Pancreas (tissue), 10 donors: Measurements from ENCODE around the gene SPACA4. TPM values are rescaled to one million over a fixed set of nuclear protein-coding genes. Genes with fewer than 3 reads are reported as not detected.
A peak's percentile ranks its signal among the peaks of the same experiment; 100 is the strongest.
"Not testable (repeated sequence)": the region's sequence is repeated elsewhere in the genome, so short reads cannot be mapped to it uniquely, and the experiment has no call there.

Source experiments
- ATAC-seq, 4 donors: fragments of 200-7000 bp; cut with Tn5 transposase; one replicate each; pipeline versions ENCODE4 v1.8.0 to v1.9.1; 2020; ENCODE audit warnings: mild to moderate bottlenecking in 4 of 4, moderate library complexity in 4 of 4
- DNase-seq, 6 donors: peaks; one replicate each; pipeline ENCODE4 v3.0.0-alpha.2; 2020
- FAIRE-seq: peaks from 2 replicates; lab custom pipeline; 2012; peaks lifted over from hg19 to GRCh38; lab: Jason Lieb, UNC
- H3K27ac ChIP-seq, 4 donors: fragments of 200-600 bp; sonication (generic); 1 replicate in 3 of 4; 2 replicates in 1 of 4; pipeline versions ENCODE4 v1.5.0 to v1.8.0; 2020
- H3K27me3 ChIP-seq, 4 donors: fragments of 200-600 bp; one replicate each; pipeline ENCODE4 v1.8.0; 2021
- H3K36me3 ChIP-seq, 3 donors: fragments of 200-600 bp; sonication (generic) in 1 of 3; one replicate each; pipeline versions ENCODE4 v1.5.0 to v1.8.0; 2020 to 2021
- H3K4me1 ChIP-seq, 3 donors: fragments of 200-600 bp; one replicate each; pipeline ENCODE4 v1.8.0; 2021
- H3K4me3 ChIP-seq, 4 donors: fragments of 200-600 bp; sonication (generic) in 2 of 4; one replicate each; pipeline versions ENCODE4 v1.5.0 to v1.8.0; 2020 to 2021
- H3K9me3 ChIP-seq, 4 donors: fragments of 200-600 bp; one replicate each; pipeline ENCODE4 v1.8.0; 2021
- CTCF ChIP-seq, 4 donors: fragments of 200-600 bp; sonication (generic) in 3 of 4; IDR thresholded peaks; one replicate each; pipeline versions ENCODE4 v1.5.0 to v1.8.0; 2021; ENCODE audit warnings: antibody characterized with exemption in 4 of 4
- WGBS, 2 donors: extraction: QIAGEN DNeasy Blood & Tissue Kit; methylation state at CpG; one replicate each; pipeline ENCODE4 v1.1.7; 2013; 5-methylcytosine and 5-hydroxymethylcytosine counted together
- intact Hi-C, 3 donors: fragments of 100-400 bp; cut with DNase I; formaldehyde crosslinking; loops; one replicate each; pipeline versions ENCODE4 v1.11.1 to v1.14.2; 2022
- polyA plus RNA-seq, 2 donors: library from polyadenylated mRNA; stranded (reverse); fragments of 200-250 nt; gene quantifications; one replicate each; pipeline ENCODE4 v1.2.3, GENCODE V29; 2013
- total RNA-seq, 6 donors: library from RNA; stranded (reverse); fragmentation: NEBNext Ultra II Directional in 4 of 6; extraction: Animal tissue kit (Norgen Biotek cat#: 25700) in 4 of 6; gene quantifications; one replicate each; pipeline versions ENCODE4 v1.2.1 to v1.2.4, GENCODE V29; 2021 to 2023
- donor health status: healthy with polysubstance abuse.
- donor health status: DM: no; HTN: no; CAD: no; lungs with moderate emphysema.
- donor health status: DM: no; HTN: no; CAD: no.
- donor health status: control.
- donor health status: control.
- donor health status: Bipolar disorder and iron deficiency.
- donor health status: DM: yes; HTN: yes; CAD: no.
- donor health status: DM: no; HTN: no; CAD: no.
- donor health status: DM: no; HTN: no; CAD: no.
- donor health status: DM: yes; HTN: yes; CAD: no.

Gene SPACA4
- total and polyA plus RNA-seq, 8 donors, result 0.12 TPM; not detected in 7

GRCh38 chr19:48629599-48630295 is 23.2 kb downstream of the SPACA4 start:
- no peak for FAIRE-seq

GRCh38 chr19:48630296-48631063 is 23.9 kb downstream of the SPACA4 start:
- Histone ChIP-seq H3K27me3 (no peaks in the 10 kb centered on the region), H3K27ac (no peak overlapping the region), H3K4me3 (no peak overlapping the region), H3K36me3 (peaks cover 0 to 11% (median 0%) of the 10 kb centered on the region in 3 donors), H3K4me1 (peaks cover 13 to 19% (median 19%) of the 10 kb centered on the region in 3 donors), H3K9me3 (no peaks in the 10 kb centered on the region)
- intact Hi-C loops, result no loop called here
- FAIRE-seq (no peak), DNase-seq (peak in 3 of 6 donors; percentile 59 to 76 (median 66)), ATAC-seq (no peak)
- no peak for TF ChIP-seq CTCF (IDR thresholded peaks at IDR 0.05)
- WGBS, 2 donors, result 58 to 66% methylated on average over 43 to 47 of the region's 47 CpGs

More at GRCh38 chr19:48629599-48630295, 23.2 kb downstream of the SPACA4 start:
- ATAC-seq (no peak), DNase-seq (peak in 4 of 6 donors; percentile 48 to 82 (median 64))
- TF ChIP-seq CTCF (IDR thresholded peaks at IDR 0.05), result no peak
- Histone ChIP-seq H3K9me3 (no peaks in the 10 kb centered on the region), H3K27me3 (no peaks in the 10 kb centered on the region), H3K36me3 (peaks cover 0 to 11% (median 0%) of the 10 kb centered on the region in 3 donors), H3K4me1 (peaks cover 11 to 16% (median 14%) of the 10 kb centered on the region in 3 donors), H3K4me3 (no peak overlapping the region), H3K27ac (no peak overlapping the region)
- intact Hi-C loops, result no loop called here
- 79 to 81% methylated on average over 47 to 48 of the region's 48 CpGs for WGBS, 2 donors

- Histone ChIP-seq H3K27me3 (no peaks in the 10 kb centered on the region), H3K4me1 (peaks cover 13 to 19% (median 19%) of the 10 kb centered on the region in 3 donors), H3K27ac (no peak overlapping the region), H3K4me3 (no peak overlapping the region), H3K9me3 (no peaks in the 10 kb centered on the region), H3K36me3 (peaks cover 0 to 11% (median 0%) of the 10 kb centered on the region in 3 donors)
- no peak for DNase-seq
- intact Hi-C loops, result no loop called here
- no peak for FAIRE-seq
- TF ChIP-seq CTCF (IDR thresholded peaks at IDR 0.05), result no peak
- 79 to 81% methylated on average over 3 of the region's 3 CpGs for WGBS, 2 donors
- no peak for ATAC-seq
These were observed 24.7 kb downstream of the SPACA4 start for GRCh38 chr19:48631225-48631624.

GRCh38 chr19:48632286-48632685 is 25.7 kb downstream of the SPACA4 start:
- peaks cover 0 to 11% (median 0%) of the 10 kb centered on the region in 3 donors for H3K36me3 ChIP-seq
- WGBS, 2 donors, result 93 to 95% methylated on average over 11 of the region's 11 CpGs
- FAIRE-seq, ATAC-seq, H3K4me3 ChIP-seq, intact Hi-C loops, DNase-seq, H3K27ac ChIP-seq, H3K27me3 ChIP-seq, H3K9me3 ChIP-seq: not testable (repeated sequence)
- peaks cover 13 to 19% (median 19%) of the 10 kb centered on the region in 3 donors for H3K4me1 ChIP-seq

GRCh38 chr19:48632692-48633147 is 26.2 kb downstream of the SPACA4 start:
- H3K4me3 ChIP-seq, result no peak overlapping the region
- no peak overlapping the region for H3K27ac ChIP-seq
- intact Hi-C loops, result no loop called here
- H3K36me3 ChIP-seq, result peaks cover 0 to 11% (median 0%) of the 10 kb centered on the region in 3 donors
- FAIRE-seq (no peak), ATAC-seq (no peak), DNase-seq (no peak)
- no peaks in the 10 kb centered on the region for H3K27me3 ChIP-seq
- H3K4me1 ChIP-seq, result peaks cover 13 to 19% (median 19%) of the 10 kb centered on the region in 3 donors
- H3K9me3 ChIP-seq, result no peaks in the 10 kb centered on the region
- TF ChIP-seq CTCF (IDR thresholded peaks at IDR 0.05), result no peak
